GM19324 (cell line): ENCODE results near the gene KCNH3.
"Not testable (repeated sequence)": the region's sequence is repeated elsewhere in the genome, so short reads cannot be mapped to it uniquely, and the experiment has no call there.

Source experiments
- ATAC-seq: cut with Tn5 transposase; IDR thresholded peaks from one replicate; pipeline ENCODE4 v1.9.1; 2021; ENCODE audit warnings: mild to moderate bottlenecking, moderate library complexity; ENCODE audit not compliant: unreplicated experiment, low FRiP score

KCNH3 gene, protein sequence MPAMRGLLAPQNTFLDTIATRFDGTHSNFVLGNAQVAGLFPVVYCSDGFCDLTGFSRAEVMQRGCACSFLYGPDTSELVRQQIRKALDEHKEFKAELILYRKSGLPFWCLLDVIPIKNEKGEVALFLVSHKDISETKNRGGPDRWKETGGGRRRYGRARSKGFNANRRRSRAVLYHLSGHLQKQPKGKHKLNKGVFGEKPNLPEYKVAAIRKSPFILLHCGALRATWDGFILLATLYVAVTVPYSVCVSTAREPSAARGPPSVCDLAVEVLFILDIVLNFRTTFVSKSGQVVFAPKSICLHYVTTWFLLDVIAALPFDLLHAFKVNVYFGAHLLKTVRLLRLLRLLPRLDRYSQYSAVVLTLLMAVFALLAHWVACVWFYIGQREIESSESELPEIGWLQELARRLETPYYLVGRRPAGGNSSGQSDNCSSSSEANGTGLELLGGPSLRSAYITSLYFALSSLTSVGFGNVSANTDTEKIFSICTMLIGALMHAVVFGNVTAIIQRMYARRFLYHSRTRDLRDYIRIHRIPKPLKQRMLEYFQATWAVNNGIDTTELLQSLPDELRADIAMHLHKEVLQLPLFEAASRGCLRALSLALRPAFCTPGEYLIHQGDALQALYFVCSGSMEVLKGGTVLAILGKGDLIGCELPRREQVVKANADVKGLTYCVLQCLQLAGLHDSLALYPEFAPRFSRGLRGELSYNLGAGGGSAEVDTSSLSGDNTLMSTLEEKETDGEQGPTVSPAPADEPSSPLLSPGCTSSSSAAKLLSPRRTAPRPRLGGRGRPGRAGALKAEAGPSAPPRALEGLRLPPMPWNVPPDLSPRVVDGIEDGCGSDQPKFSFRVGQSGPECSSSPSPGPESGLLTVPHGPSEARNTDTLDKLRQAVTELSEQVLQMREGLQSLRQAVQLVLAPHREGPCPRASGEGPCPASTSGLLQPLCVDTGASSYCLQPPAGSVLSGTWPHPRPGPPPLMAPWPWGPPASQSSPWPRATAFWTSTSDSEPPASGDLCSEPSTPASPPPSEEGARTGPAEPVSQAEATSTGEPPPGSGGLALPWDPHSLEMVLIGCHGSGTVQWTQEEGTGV

GRCh38 chr12:49538510-49539403 lies at the start of gene KCNH3:
Gene KCNH3 (plus strand): TSS chr12:49539030. CDS start chr12:49539417, 387 bp downstream.
- ATAC-seq = no peak

DNA sequence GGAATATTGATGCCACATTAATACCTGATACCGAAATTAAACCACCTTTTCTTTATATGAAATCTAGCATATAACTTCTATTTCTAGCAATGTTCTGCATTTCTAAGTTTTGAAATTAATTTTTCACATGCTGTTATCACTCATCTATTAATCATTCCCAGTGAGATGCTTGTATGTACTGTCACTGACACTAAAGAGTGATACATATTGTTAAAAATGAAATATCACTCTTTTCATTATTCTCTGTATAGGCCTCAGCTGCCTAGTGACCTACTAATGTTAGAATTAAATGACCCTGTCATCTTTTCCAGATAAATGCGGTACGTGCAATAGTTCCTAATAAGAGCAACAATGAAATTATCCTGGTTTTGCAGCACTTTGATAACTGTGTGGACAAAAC lies 49.7 kb upstream of the KCNH3 start:
- ATAC-seq = no peak

GRCh38 chr12:49489720-49490119 lies 49.1 kb upstream of the KCNH3 start:
- ATAC-seq = no peak

GRCh38 chr12:49491823-49492222 lies 47.0 kb upstream of the KCNH3 start:
- ATAC-seq = no peak

GRCh38 chr12:49493900-49494299 lies 44.9 kb upstream of the KCNH3 start:
- ATAC-seq = no peak

GRCh38 chr12:49496417-49497360 lies 42.1 kb upstream of the KCNH3 start:
- no peak for ATAC-seq

GRCh38 chr12:49501895-49502294 lies 36.9 kb upstream of the KCNH3 start:
- ATAC-seq = no peak

- ATAC-seq = no peak
Observed at GRCh38 chr12:49502590-49502989, 36.2 kb upstream of the KCNH3 start.

DNA sequence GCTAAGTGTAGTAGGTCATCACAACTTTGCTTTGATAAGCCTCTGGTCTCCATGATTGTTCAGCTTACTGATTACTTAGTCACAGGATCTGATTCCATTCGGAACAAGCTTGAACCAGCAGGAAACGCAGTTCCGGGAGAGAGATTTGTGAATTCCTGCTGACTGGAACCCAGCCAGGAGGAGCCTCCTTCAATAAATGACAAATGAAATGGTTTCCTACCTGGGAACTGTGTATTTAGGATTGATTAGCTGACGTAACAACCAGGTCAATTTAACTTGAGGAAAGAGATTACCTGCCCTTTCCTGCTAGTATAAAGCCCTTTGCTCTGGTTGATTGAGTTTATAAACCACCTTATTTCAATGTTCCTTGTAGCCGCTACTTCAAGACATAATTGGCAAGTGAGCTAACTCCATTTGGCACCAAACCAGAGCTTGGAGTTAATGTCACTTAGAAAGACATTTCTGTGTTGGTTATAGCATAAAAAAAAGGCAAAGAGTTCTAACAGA lies 35.1 kb upstream of the KCNH3 start:
- no peak for ATAC-seq

- ATAC-seq = no peak
Observed at GRCh38 chr12:49505672-49506071, 33.2 kb upstream of the KCNH3 start.

- ATAC-seq = no peak
Observed at GRCh38 chr12:49507139-49507538, 31.7 kb upstream of the KCNH3 start.

- not testable (repeated sequence) for ATAC-seq
Observed at GRCh38 chr12:49509681-49510080, 29.1 kb upstream of the KCNH3 start.

- no peak for ATAC-seq
Observed at GRCh38 chr12:49511410-49511809, 27.4 kb upstream of the KCNH3 start.

DNA sequence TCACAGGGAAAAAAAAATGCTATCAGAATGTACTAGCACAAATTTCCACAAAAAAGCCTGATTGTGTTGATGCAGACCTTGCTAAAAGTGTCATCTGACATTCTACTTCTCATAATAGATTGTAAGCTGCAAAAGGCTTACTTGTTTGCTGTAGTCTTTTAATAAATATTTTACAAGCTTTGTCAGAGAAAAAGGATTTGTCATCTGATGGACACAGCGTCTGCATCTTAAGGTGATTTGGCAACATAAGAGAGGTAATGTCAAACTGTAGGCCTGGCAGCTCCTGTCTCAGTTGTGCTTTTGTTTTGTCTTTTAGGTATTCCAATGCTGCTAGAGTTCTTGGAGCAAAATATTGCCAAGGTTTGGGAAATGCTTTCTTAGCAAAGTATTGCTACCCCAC lies 26.3 kb upstream of the KCNH3 start:
- no peak for ATAC-seq

DNA sequence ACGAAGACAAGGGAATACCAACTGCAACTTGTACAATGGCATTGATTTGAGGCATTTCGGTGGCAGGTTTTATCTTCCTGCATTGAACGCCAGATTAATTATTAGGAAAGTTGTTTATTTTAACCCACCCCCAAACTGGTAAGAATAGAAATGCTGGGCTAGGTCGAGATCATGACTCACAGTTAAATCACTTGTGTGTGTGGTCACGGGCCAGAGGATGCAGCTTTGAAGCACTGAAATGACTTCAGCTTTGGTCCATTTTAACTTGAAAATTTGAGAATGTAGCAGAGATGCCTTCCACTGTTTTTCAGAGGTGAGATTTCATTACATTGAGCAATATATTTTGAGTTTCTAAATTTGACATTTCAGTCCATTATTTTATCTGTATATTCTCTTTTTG lies 23.6 kb upstream of the KCNH3 start:
- ATAC-seq = no peak

DNA sequence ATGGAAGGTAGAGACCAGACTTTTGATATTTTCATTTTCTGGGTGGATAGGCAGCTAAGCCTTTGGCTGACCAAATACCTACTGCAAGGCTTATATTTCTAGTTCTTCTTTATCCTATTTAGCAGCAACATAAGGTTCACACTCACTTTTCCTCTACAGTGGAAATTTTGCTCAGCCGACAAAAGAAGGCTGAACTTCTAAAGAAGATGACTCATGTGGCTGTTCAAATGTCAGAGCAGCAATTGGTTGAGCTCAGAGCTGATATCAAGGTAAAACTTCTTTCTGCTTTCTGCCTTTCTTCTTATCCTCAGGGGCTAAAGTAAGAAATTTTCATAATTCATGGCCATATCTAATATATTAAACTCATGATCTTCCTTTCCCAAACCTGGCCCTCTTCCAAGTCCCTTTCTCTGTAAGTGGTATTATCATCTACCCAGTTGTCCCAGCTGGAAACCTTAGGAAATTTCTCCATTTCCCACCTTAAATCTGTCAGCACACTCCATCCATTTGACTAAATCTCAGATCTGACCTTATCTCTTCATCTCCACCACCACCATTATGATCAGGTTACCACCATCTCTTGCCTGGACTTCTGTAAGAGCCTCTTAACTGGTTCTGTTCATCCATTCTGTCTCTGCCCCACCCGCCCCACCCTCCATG lies 19.8 kb upstream of the KCNH3 start:
- ATAC-seq = no peak

- ATAC-seq = no peak
Observed at GRCh38 chr12:49519574-49519936, 19.3 kb upstream of the KCNH3 start.

DNA sequence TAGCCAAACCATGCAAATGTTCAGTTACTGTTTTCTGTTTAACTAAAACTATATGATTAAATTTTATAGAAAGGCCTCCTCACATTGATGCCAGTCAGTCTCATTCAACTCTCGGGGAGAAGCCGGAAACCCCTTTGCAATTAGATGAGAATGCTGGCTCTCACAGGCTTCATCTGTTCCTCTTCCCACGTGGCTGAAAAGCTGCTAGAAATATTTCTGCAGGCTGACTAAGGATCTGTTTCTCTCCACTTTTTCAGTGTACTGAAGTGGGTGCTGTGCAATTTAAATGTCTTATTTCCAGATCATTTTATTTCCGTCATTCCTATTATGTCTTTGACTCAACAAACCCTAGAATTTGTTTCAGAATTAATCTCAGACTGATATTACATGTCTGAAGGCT lies 17.4 kb upstream of the KCNH3 start:
- no peak for ATAC-seq
